ENCODE measurements around the gene SCAMP1. TPM values are rescaled to one million over a fixed set of nuclear protein-coding genes. Genes with fewer than 3 reads are reported as not detected.

The SCAMP1 gene
- total and polyA plus RNA-seq, 2 experiments from 2014 or later = 22.4 to 47.6 TPM

GRCh38 chr5:78490709-78491485 lies 130.5 kb downstream of the SCAMP1 start:
- Histone ChIP-seq H3K79me2 (peaks cover 48% of the 10 kb centered on the region), H2AFZ (no peak overlapping the region), H3K4me3 (no peak overlapping the region), H3K27ac (no peak overlapping the region), H3K4me1 (ENCODE audit: insufficient read depth) (no peaks in the 10 kb centered on the region), H3K9me3 (ENCODE audit: low read depth) (no peaks in the 10 kb centered on the region), H4K20me1 (ENCODE audit: insufficient read depth, poor library complexity, severe bottlenecking) (peaks cover 3% of the 10 kb centered on the region), H3K9me2 (replicated peaks; ENCODE audit: insufficient read depth) (no peaks in the 10 kb centered on the region), H3K36me3 (replicated peaks; ENCODE audit: insufficient read depth, low read depth) (no peaks in the 10 kb centered on the region), H3K4me2 (no peak overlapping the region), H3K27me3 (no peaks in the 10 kb centered on the region)
- whole genome bisulfite sequencing (ENCODE audit: low lambda C conversion rate, missing lambda C conversion rate) = 92% methylated on average over 4 of the region's 4 CpGs
- TF ChIP-seq EZH2 (IDR thresholded peaks at IDR 0.05; ENCODE audit: borderline replicate concordance) (no peak), CTCF (IDR thresholded peaks at IDR 0.05; ENCODE audit: poor library complexity) (no peak), EZH2phosphoT487 (IDR thresholded peaks at IDR 0.05; ENCODE audit: low read depth, severe bottlenecking, unreplicated experiment) (no peak)
- DNase-seq (ENCODE audit: low spot score) = no peak

- peaks cover 61% of the 10 kb centered on the region for H3K79me2 ChIP-seq
- no peak overlapping the region for H3K4me3 ChIP-seq
- H3K27ac ChIP-seq = no peak overlapping the region
- no peaks in the 10 kb centered on the region for H3K27me3 ChIP-seq
- no peak overlapping the region for H3K4me2 ChIP-seq
- TF ChIP-seq EZH2phosphoT487 (IDR thresholded peaks at IDR 0.05; ENCODE audit: low read depth, severe bottlenecking, unreplicated experiment) (no peak), CTCF (IDR thresholded peaks at IDR 0.05; ENCODE audit: poor library complexity) (no peak), EZH2 (IDR thresholded peaks at IDR 0.05; ENCODE audit: borderline replicate concordance) (no peak)
- H3K9me3 ChIP-seq (ENCODE audit: low read depth) = no peaks in the 10 kb centered on the region
- no peak for DNase-seq (ENCODE audit: low spot score)
- no peaks in the 10 kb centered on the region for H3K36me3 ChIP-seq (replicated peaks; ENCODE audit: insufficient read depth, low read depth)
- 87% methylated on average over 2 of the region's 2 CpGs for WGBS (ENCODE audit: low lambda C conversion rate, missing lambda C conversion rate)
- H2AFZ ChIP-seq = no peak overlapping the region
- H3K9me2 ChIP-seq (replicated peaks; ENCODE audit: insufficient read depth) = no peaks in the 10 kb centered on the region
- H4K20me1 ChIP-seq (ENCODE audit: insufficient read depth, poor library complexity, severe bottlenecking) = peaks cover 3% of the 10 kb centered on the region
- H3K4me1 ChIP-seq (ENCODE audit: insufficient read depth) = peaks cover 6% of the 10 kb centered on the region
Observed at GRCh38 chr5:78492224-78492623, 131.8 kb downstream of the SCAMP1 start.

- H3K9me2 ChIP-seq (replicated peaks; ENCODE audit: insufficient read depth) = no peaks in the 10 kb centered on the region
- H3K4me3 ChIP-seq = no peak overlapping the region
- no peak for DNase-seq (ENCODE audit: low spot score)
- no peak overlapping the region for H2AFZ ChIP-seq
- TF ChIP-seq CTCF (IDR thresholded peaks at IDR 0.05; ENCODE audit: poor library complexity) (no peak), EZH2 (IDR thresholded peaks at IDR 0.05; ENCODE audit: borderline replicate concordance) (no peak), EZH2phosphoT487 (IDR thresholded peaks at IDR 0.05; ENCODE audit: low read depth, severe bottlenecking, unreplicated experiment) (no peak)
- H3K27me3 ChIP-seq = no peaks in the 10 kb centered on the region
- H3K4me1 ChIP-seq (ENCODE audit: insufficient read depth) = peaks cover 6% of the 10 kb centered on the region
- H3K4me2 ChIP-seq = no peak overlapping the region
- peaks cover 3% of the 10 kb centered on the region for H4K20me1 ChIP-seq (ENCODE audit: insufficient read depth, poor library complexity, severe bottlenecking)
- H3K79me2 ChIP-seq = peaks cover 65% of the 10 kb centered on the region
- H3K27ac ChIP-seq = no peak overlapping the region
- no peaks in the 10 kb centered on the region for H3K36me3 ChIP-seq (replicated peaks; ENCODE audit: insufficient read depth, low read depth)
- 99% methylated on average over 7 of the region's 7 CpGs for WGBS (ENCODE audit: low lambda C conversion rate, missing lambda C conversion rate)
- H3K9me3 ChIP-seq (ENCODE audit: low read depth) = no peaks in the 10 kb centered on the region
Observed at GRCh38 chr5:78492650-78493049, 132.2 kb downstream of the SCAMP1 start.

Measured in hepatocyte (in vitro differentiated cells).